GM21515 (cell line): ENCODE data around the gene GPR153.

Experiments
- ATAC-seq: cut with Tn5 transposase; IDR thresholded peaks from one replicate; pipeline ENCODE4 v1.9.1; 2021; ENCODE audit not compliant: unreplicated experiment

The GPR153 gene

DNA sequence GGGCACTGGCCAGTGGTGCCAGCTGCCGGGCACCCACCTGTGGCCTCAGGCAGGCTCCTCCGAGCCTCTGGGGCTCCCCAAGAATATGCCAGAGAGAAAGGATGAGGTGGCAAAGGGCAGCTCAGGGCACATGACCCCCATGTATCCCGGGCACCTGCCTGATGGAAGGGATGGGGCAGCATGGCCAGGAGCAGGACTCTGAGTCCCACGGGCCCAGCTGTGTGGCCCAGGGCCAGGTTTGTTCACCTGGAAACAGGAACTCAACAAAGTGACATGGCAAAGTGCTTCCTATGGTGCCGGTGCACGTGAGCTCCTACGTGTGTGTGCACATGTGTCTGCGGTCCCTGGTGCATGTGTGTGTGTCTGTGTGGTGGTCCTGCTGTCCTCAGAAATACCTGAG lies 9.5 kb upstream of the GPR153 start:
- no peak for ATAC-seq

DNA sequence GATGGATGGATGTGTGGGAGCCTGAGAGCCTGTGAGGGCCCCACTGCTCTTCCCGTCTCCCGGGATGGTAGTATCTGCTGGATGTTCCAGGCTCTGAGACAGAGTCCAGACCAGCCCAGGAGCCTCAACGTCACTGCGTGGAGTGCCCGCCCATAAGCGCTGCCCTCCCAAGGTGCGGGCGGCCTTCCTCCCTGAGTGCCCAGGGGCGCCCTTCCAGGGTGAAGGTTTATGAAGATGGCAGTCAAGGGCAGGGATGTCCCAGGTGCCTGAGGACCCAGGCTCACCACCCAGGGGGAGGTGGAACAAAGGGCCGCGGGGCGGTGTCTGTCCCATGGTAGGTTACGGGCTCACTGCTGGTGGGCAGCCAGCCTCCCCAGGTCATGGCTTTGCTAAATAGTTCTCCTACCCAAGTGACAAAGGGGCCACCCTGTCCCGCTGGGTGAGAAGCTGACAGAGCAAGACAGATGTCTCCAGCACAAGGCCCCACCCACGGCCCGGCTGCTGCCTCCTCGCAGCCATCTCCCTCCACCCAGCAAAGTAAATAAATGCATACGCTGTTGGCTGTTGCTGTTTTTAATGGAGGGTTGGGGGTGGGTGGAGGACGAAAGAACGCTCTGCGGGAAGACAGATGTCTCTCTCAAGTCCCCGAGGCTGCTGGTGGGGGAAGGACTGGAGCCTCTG lies 9.0 kb upstream of the GPR153 start:
- ATAC-seq, result no peak

DNA sequence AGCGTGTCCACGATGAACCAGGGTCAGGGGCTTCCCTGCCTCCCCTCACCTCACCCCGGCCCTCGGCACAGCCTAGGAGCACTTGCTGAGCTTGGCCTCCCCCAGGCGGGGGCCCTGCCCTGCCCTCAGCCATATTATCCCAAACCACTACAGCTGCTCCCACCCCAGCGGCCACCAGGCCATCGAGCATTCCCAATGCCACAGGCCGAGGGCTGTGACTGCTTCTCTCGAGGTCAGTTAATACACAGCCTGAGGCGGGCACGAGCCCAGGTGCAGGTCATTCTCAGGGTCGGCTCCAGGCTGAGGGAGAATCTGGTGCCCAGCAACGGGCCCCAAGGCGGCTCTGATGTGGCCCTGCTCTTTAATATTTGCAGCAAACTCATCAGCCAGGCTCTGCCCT lies 8.4 kb upstream of the GPR153 start:
- no peak for ATAC-seq

DNA sequence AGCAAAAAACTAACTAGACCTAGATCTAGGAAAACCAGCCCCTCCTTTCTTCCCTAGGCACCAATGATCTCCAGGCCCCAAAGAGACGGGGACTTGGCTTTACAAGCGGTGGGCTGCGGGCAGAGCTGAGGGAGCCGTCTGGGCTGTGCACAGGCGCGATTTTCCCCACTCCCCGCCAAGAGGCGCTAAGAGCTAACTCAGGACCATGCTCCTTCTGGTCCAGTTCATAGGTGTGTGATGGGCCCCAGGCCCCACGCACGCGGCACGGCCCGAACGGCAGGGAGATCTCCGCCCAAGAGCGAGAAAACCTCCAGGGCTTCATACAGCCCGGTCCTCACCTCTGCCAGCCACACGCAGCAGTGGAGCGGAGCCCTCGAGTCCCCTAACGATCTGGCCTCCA lies 7.5 kb upstream of the GPR153 start:
- ATAC-seq, result no peak

DNA sequence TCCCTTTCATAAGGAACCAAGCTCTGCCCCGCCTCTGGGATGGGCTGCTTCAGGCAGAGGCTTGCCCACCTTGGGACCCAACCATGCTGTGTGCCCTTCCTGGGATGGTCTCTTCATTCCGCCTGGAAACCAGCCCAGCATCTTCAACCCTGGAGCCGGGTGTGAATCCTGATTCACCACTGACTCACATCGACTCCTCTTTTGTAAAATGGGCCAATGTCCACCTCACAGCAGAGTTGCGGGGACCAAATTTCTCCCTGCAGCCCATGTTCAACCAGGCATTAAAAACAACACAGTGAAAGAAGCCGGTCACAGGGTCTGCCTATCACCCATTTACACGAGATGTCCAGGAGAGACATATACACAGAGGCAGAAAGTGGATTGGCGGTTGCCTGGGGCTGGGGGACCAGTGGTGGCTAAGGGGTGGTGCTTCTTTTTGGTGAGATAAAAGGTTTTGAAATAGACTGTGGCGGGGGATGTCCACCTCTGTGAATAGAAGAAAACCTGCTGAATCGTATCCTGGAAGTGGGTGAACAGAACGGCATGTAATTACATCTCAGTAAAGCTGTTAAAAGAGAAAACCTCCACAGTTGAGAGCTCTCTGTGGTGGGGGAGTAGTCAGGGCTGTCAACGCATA lies 6.9 kb upstream of the GPR153 start:
- ATAC-seq, result no peak

DNA sequence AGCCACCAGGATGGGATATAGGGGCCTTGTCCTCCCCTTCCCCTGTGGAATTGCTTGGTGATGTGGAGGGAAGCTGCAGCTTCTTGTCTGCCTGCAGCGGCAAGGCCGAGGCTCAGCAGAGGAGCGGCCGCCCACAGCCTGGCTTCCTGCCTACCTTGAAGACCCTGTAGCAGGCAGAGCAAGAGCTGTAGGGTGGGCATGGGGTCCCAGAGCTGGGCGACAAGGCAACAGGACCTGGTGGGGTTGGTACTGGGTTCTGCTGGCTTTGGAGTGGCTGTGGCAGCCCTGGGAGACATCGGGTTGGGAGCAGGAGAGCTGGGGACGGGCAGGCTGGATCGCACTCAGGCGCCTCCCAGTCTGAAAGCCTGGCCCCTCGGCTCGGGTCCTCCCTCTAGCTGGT lies 5.7 kb upstream of the GPR153 start:
- ATAC-seq, result no peak

DNA sequence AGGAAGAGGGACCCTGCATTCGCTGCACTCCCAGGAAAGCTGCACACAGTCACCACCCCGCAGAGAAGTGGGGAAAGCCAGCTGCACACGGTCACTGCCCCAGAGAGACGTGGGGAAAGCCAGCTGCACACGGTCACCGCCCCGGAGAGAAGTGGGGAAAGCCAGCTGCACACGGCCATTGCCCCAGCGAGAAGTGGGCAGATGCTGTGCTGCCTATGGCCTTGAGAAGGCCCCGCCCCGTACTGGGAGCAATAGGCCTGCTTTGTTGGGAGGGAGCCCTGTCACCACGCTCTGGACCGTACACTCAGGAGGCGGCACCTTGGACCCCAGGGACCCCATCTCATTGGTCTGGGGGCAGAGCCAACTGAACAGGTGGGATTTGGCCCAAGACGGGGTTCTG lies 4.3 kb upstream of the GPR153 start:
- no peak for ATAC-seq

DNA sequence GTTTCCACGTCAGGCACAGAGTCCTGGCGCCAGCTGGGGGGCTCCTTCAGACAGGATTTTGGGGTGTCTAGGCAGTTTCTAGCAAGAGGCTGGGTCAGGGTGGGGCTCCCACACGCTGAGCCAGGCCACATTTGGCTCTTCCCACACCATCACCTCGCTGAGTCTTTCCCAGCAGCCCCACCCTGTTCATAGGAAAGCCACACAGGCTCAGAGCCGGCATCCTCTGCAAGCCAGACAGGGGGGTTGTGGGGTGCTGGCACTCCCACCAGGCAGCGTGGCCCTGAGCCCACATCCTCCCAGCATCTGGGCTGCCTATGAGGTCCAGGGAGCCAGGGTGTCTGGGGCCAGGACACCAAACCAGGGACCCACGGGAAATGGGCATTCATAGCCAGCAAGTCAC lies 2.8 kb upstream of the GPR153 start:
- ATAC-seq, result no peak

DNA sequence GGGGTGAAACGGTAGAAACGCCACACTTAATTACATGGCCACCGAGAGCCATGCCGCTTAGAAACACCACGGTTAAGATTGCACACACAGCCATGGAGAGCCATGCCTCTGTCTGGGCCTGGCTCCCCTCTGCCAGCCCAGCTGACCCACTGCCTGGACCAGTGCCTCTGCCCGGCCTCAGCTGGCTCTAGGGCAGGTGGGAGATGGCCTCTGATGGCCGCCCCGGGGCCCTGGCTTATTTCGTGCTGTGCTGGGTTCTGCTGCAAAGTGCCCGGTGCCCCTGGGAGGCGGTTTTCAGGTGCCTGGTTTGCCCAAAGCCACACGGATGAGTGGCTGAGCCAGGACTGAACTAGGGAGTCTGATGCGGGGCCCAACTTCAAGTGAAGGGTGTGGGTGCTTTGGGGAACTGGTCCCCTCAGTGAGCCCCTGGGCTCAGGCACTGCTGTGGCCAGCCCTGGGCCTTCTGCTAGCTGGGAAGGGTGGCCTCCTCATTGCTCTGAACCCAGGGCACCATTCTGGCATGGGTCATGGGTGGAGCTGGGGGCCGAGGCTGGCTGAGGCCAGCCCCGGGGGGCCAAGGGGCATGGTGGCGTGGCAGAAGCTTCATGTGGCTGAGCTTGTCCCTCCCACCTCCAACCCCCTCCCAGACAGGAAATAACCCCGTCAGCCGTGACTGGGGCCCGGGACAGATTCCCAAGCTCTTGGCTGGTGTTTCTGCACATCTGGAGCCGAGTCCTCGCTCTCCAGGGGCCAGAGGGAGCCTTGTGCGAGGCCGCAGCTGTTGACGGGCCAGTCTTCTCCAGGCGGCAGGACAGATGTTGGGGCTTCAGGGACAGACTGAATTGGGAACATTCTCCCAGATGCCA lies 1.9 kb upstream of the GPR153 start:
- ATAC-seq, result no peak

DNA sequence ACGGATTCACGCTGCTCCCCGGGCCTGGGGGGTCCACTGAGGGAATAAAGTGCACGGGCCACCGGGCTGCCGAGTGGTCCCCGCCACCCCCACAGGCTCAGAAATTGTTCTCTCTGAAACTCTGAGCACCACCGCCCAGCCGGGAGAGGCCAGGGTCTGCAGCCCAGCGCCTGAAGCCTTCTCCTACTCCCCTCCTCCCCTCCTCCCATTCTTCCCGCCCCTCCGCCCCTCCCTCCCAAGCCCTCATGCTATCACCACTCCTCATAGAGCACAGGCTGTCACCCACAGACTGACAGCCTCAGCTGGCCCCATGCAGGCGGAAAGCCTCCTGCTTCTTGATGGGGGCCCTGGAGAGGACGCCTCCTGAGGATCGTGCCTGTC lies 707 bp upstream of the GPR153 start:
- ATAC-seq, result no peak

DNA sequence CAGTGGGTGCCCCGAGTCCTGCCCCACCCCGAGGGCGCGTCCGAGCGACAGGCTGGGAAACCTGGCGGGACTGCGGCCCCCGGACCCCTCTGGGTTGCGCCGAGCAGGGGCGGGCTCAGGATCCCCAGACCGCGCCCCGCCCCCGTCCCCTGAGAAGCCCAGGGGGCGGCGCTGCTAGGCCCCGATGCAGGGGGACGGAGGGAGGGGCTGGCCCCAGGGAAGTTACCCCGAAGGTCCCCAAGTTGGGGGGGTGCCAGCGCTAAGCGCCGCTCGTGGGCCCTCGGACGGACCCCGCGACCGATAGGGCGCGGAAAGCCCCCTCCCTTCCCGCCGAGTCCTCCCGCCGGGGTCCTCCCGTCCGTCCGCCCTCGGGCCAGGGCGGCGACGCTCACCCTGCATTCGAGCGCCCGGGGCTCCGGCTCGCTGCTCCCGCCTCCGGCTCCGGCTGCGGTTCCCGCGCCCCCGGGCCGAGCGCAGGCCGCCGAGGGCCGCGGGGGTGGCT lies 414 bp downstream of the GPR153 start:
- ATAC-seq, result no peak

DNA sequence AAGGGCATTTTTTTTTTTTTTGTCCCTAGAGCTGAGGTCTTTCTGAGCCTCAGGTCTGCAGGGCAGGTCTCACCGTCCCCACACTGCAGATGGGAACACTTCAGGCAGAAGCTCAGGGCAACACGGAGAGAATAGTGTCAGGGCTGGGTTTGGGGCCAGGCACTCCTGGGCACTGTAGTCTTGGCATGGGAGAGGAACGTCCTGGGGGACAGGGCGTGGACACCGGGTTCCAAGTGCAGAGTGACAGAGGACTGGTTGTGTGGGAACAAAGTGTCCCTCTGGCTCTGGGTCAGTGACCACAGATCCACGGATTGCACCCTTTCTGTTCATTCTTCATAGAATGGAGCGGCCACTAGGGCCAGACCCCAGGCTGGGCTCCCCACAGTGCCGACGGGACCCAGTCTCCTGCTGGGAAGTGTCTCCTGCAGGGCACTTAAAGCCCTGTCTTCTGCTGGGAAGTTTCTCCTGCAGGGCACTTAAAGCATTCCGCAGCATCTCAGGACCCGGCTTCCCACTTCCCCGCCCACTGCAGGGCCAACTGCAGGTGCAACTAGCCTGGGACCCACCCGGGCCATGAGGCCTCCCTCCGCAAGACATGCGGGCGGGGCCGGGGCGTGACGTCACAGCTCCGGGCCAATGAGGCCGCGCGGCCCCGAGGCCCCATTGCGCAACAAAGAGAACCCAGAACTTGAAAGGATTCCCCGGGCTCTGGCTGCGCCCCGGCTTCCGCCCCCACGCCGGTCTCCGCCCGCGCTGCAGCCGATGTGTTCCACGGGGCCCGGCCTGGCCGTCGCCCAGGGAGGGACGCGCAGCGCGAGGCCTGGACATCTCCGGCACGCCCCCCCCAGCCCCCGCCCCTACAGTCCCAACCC lies 1.2 kb downstream of the GPR153 start:
- no peak for ATAC-seq

DNA sequence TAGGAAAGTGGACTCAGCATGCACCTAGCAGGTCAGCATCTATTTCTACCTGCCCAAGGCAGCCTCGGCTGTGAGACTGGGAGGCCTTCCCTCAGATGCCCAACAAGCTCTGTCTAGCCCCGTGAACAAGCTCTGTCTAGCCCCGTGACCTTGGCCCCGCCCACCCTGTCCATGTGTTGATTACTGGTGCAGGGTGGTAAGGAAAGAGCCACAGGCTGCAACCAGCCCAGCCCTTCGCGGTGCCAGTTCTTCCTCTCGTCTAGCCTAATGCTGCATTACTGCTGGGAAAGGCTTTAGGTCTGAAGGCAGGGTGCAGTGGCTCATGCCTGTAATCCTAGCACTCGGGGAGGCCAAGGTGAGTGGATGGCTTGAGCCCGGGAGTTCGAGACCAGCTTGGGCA lies 2.2 kb downstream of the GPR153 start:
- ATAC-seq, result no peak

DNA sequence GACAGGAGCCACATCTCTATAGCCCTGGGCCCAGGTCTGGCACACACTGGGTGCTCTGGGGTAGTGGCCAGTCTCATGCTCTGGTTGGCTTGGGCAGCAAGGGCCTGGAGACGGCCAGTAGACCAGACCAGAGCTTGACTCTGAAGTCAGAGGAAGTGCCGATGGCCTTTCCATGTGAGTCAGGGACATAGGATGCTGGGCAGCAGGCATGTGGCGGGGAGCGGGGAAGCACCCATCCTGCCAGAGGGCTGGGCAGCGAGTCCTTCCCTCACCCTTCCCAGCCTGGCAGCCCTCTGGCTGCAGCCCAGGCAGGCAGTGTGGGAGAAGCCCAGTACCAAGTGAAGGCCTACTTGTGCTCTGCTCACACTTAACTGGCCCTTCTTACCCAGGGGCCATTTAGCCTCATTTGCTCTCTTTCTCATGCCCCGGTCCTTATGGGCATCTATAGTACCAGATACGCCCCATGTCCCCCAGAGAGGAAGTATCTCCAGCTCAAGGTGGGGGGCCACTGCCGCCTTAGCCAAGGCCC lies 3.3 kb downstream of the GPR153 start:
- no peak for ATAC-seq

DNA sequence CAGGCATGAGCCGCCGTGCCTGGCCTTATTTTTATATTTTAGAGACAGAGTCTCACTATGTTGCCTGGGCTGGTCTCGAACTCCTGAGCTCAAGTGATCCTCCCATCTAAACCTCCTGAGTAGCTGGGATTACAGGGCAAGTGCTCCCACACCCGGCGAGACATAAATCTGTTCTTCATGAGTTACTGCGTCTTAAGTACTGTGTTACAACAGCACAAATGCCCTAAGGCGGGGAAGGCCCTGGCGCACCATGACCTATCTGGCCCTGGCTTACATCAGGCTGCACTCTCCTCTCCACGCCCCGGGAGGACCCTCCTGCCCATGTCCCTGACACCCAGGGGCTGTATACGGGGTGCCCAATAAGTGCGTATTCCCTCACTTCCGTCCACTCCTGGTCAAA lies 4.3 kb downstream of the GPR153 start:
- no peak for ATAC-seq

DNA sequence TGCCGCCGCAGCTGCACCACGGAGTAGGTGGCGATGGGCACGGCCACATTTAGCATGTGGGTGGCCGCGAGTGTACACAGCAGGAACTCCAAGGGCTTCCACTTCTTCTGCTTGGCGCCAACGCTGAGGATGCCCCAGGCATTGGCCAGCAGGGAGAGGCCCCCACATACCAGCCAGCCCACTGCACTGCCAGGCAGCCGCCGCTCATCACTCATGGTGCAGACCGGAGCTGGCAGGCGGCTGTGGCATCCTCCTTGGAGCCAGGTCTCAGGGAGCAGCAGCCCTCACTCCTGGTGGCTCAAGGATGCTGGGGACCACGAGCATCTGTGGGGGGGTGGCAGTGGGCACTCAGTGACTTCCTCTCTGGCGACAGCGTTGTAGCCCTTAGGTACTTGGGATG lies 6.2 kb downstream of the GPR153 start:
- ATAC-seq, result no peak

DNA sequence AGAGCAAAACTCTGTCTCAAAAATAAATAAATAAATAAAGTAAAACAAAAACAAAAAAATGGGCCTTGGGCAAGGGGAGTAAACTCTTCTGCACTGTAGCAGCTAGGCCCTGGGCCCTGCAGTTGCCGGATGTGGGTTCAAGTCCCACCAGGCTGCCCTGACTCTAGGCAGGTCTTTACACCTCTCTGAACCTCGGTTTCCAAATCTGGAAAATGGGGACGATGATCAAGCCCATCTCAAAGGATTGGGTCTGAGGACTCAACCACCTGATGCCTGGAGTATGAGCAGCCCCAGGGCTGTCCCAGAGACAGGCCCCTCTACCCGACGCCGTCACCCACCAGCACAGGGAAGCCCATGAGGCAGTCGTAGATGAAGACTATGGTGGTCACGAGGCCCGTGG lies 7.5 kb downstream of the GPR153 start:
- no peak for ATAC-seq

DNA sequence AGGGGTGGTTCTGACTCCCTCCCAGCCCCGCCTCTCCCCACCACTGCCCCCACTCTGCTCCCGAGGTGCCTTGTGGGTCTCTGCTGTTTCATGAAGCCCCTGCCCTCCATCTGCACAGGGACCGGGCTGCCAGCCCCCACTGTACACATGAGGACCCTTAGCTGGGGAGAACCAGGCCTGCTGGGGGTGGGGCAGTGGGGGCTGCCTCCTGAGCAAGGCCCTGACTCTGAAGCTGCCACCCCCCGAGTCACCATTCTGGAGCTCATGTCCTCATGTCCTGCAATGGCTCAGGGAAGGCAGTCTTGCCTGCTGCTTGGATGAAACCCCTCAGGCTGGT lies 8.6 kb downstream of the GPR153 start:
- ATAC-seq, result no peak

DNA sequence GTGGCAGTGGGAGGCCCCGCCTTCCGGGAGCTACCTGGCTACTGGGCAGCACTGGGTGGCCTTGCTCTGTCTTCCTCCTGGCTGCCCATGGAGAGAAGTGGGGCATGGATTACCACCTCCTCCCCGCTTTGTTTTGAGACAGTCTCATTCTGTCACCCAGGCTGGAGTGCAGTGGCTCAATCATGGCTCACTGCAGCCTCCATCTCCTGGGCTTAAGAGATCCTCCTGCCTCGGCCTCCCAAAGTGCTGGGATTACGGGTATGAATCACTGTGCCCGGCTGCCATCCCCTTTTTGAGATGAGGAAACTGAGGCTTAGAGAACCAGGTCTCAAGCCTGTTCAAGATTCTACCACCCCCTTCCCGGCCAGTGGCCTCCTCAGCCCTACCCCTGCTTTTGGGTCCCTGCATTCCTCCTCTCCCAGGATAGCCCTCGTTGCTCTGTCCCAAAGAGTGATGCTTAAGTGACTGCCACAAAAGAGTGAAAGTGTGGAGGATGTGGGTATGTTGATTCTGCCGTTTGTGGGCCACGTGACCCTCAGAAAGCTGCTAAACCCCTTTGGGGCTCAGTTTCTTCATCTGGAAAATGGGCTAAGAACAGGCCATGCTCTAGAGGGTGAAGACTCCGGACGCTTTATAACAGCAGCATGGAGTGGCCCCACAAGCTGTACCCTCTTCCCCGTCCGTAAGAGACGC lies 9.1 kb downstream of the GPR153 start:
- ATAC-seq, result no peak

DNA sequence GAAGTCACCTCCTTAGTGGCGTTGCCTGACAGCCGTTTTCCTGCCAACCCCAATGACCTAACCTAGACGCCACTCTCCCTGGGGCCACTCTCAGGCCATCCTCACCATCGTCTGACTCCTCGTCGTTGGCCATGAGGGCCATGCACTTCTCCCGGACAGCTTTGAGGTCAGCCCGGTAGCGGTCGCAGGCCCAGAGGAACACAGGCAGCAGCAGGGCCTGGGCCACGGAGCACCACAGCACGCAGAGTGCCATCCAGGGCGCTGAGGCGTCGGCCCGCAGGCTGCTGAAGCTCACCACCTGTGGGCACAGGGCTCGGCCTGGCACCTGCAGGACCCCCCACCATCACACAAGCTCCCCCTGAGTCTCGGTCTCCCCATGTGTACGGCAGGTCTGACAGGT lies 9.7 kb downstream of the GPR153 start:
- ATAC-seq, result no peak
